GM12801 (cell line): ENCODE data around the gene FCN2.

Source experiments
- TF ChIP-seq, protein P1 (sequence below): IDR thresholded peaks from one replicate; pipeline ENCODE4 v1.5.1; 2011; ENCODE audit warnings: control low read depth; ENCODE audit not compliant: insufficient read length; ENCODE audit errors: extremely low read depth

FCN2 gene

DNA sequence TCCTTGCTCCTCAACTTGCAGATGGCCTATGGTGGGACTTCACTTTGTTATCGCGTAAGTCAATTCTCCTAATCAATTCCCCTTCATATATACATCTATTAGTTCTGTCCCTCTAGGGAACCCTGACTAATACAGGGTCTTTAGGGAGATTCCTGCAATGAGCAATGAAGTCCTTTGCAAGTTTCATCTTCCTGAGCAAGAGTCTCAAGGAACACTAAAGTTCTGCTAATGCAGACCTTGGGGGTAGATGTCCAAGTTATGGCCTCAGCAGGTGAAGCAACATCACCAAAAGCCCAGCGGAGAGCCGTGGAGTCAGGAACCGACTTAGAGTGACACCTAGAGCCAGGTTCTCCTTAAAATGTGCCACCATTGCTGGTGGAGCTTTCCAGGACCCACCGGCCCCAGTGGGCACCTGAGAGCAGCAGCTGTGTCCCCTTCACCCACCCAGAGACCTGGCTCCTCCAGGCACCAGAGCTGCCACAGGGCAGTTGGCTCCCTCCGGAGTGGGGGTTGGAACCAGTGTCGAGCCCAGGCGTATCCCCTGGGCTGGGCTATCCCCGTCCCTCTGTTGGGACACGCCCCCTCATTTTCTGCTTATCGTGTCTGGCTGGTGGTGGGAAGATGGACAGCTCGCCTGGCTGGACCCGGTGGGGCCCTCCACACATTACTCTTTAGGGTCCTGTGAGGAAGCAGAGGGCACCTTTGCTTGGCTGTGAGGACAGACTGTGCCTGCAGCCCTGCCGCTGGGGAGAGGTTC is 48.0 kb downstream of the FCN2 start:
- TF ChIP-seq, protein P1, sequence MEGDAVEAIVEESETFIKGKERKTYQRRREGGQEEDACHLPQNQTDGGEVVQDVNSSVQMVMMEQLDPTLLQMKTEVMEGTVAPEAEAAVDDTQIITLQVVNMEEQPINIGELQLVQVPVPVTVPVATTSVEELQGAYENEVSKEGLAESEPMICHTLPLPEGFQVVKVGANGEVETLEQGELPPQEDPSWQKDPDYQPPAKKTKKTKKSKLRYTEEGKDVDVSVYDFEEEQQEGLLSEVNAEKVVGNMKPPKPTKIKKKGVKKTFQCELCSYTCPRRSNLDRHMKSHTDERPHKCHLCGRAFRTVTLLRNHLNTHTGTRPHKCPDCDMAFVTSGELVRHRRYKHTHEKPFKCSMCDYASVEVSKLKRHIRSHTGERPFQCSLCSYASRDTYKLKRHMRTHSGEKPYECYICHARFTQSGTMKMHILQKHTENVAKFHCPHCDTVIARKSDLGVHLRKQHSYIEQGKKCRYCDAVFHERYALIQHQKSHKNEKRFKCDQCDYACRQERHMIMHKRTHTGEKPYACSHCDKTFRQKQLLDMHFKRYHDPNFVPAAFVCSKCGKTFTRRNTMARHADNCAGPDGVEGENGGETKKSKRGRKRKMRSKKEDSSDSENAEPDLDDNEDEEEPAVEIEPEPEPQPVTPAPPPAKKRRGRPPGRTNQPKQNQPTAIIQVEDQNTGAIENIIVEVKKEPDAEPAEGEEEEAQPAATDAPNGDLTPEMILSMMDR: no peak

DNA sequence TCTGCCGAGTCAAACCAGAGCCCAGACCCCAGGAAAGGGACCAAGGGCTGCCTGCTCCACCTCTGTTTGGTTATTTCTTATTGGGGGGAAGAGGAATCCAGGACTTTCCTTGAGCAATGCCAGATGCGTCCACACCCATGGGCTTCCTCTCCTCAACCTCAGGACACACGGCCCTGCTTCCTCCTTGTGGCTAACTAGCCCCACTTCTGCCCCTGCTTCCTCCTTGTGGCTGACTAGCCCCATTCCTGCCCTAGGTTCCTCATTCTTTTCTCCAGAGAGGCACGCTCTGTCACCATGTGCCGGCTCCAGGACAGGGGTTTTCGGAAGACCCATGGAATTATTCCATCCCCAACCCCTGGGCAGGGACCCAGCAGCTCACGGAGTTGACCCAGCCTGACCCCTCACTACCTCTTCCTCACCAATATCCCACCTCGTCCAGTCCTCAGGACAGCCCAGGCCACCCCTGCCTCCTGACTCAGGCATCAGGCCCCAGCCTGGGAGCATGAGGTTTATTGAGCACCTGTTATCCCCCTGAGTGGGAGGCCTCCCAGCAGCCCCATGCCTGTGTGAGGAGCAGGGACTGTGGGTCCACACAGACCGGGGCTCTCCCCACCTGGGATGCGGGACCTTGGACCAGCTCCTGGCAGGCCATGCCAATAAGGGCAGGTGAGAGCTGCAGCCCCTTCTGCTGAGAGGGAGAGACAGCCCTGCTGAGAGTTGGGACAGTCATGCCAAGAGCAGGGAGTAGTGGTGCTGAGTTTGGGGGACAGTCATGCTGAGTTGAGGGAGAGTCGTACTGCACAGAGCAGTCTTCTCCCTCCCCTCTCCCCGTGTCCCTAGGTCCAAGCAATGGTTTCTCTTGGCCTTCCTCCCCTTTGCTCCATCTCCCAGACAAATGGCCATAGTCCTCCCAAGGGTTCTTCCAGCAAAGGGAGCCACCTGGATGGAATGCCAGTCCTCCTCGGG is 48.9 kb downstream of the FCN2 start:
- TF ChIP-seq, protein P1: no peak

DNA sequence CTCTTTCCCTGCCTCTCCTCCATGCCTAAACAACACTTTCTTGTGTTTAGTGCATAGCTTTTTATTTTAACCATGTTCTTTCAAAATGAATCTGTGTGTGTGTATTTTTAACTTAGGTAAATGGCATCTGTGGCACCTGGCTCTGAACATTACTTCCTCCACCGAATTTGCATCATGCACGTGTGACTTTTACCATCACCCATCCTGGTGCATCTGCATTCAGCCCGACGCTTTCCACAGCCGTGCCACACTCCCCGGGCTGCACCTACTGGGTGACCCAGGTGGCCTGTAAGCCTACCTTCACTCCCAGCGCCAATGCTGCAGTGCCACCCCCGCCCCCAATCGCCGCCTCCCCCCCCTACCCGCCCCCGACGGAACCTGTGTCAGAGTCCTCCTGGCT is 49.8 kb downstream of the FCN2 start:
- TF ChIP-seq, protein P1: no peak

DNA sequence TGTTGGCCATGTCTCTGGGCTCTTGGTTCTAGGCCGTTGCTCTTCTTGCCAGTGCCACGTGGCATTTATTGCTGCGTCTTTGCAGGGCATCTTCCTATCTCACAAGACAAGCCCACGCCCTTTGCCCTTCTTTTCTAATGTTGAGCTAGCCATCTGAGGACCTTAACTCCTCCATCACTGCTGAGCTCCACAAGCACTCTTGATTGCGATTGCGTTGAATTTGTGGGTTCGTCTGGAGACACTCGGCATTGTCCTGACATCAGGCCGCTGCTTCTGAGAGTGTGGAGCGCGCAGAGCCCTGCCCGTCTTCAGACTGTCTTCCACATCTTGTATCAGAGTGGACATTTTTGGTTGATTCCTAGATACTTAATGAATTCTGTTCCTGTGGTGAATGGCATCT is 51.6 kb downstream of the FCN2 start:
- TF ChIP-seq, protein P1: no peak

DNA sequence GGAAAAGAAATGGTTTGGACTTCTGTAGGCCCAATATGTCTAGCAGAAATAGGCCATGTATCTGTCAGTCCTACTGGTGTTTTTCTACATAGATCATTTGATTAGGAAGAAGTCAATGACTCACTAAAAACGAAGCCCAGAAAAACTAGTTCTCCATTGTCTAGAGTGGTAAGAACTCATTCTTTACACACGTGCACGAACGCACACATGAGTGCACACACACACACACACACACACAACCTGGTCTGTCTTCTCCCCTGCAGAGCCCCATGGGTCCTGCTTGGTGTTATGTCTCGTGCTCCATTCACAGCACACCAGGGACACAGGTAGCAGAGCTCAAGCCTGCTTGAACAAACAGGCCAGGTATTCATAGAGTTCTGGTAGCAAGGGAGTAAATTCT is 52.0 kb downstream of the FCN2 start:
- TF ChIP-seq, protein P1: no peak

DNA sequence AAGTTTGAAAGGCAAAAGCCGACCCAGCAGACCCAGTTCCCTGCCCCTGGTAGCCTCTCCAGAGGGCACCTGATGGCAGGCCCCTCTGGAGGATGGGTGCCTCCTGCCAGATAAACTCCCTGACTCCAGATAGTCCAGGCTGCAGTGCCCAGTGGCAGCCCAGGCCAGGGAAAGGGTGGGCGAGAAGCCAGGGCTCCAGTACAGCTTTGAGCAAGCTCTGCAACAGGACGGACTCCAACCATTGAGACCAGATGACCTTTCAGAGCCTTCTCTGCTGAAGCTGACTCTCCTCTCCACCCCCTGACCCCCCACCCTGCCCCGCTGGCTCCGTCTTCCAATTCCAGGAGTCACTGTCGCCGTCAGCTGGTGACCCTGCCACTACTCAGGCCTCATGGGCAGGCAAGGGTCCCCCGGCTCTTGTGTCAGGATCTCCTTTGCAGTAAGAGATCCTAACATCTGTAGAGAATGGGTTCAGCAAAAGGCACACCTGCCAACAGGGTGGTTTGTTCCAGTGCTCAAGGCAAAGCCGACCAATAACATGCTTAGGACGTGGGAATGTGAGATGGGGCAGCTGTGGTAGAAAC is 52.6 kb downstream of the FCN2 start:
- TF ChIP-seq, protein P1: no peak

DNA sequence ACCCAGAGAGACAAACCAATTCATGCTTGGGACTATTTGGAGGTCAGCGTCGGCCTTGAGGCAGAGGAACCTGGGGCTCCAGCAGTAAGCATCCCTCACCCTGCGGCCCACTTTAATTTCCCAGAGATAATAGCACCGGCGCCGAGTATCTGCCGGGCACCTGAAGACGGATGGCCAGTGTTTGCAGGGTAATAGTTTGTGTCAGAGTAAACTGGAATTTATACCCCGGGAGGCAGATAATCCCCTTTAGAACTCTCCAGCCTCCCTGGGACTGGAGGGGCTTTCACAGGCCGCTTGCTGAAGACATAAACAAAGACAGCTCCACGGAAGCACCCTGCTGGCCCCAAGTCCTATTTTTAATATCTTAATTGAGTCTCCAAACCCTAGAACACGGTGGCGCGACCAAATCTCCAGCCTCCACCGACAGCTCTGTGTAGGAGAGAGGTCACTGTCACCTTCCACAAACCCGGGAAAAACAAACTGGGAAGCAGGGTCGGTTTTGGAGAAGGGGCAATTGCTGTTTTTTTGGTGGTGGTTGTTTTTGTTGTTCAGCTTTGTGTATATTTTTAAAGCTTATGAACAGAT is 54.5 kb downstream of the FCN2 start:
- TF ChIP-seq, protein P1: no peak
